ENCODE measurements around the gene FAM9C. TPM values are rescaled to one million over a fixed set of nuclear protein-coding genes. Genes with fewer than 3 reads are reported as not detected.
A peak's percentile ranks its signal among the peaks of the same experiment; 100 is the strongest.

FAM9C gene
- total RNA-seq, 1 donor from 2014 or later: 0.16 TPM

- Mint-ChIP-seq H3K27me3 (ENCODE audit: low read depth, unreplicated experiment) (no peaks in the 10 kb centered on the region), H3K9me3 (ENCODE audit: unreplicated experiment) (no peaks in the 10 kb centered on the region), H3K27ac (ENCODE audit: unreplicated experiment) (peak overlapping the region; percentile 53), H3K4me3 (ENCODE audit: unreplicated experiment) (no peak overlapping the region), H3K36me3 (ENCODE audit: low read depth, unreplicated experiment) (no peaks in the 10 kb centered on the region), H3K4me1 (ENCODE audit: low read depth, unreplicated experiment) (peaks cover 25% of the 10 kb centered on the region)
- Histone ChIP-seq H2AFZ (ENCODE audit: low read depth, low read length) (no peak overlapping the region), H3K9ac (ENCODE audit: low read length) (no peak overlapping the region), H3K9me3 (ENCODE audit: insufficient read depth, low read depth, low read length) (no peaks in the 10 kb centered on the region), H3K79me2 (ENCODE audit: insufficient read depth, low read length) (no peaks in the 10 kb centered on the region), H4K20me1 (ENCODE audit: insufficient read depth, low read length) (no peaks in the 10 kb centered on the region), H3K4me3 (ENCODE audit: insufficient read depth, low read depth, low read length) (no peak overlapping the region), H3K27me3 (ENCODE audit: insufficient read depth, low read length) (no peaks in the 10 kb centered on the region), H3K36me3 (ENCODE audit: insufficient read depth, low read length) (no peaks in the 10 kb centered on the region), H3K4me1 (ENCODE audit: insufficient read depth, low read length) (peaks cover 19% of the 10 kb centered on the region), H3K4me2 (ENCODE audit: low read length) (no peak overlapping the region), H3K27ac (ENCODE audit: low read depth, low read length) (no peak overlapping the region)
- no peak for DNase-seq (ENCODE audit: low read depth)
- TF ChIP-seq CTCF (IDR thresholded peaks at IDR 0.05; ENCODE audit: insufficient read depth, low read depth, low read length): no peak
- no peak for TF ChIP-seq EZH2 (IDR thresholded peaks at IDR 0.05; ENCODE audit: insufficient read depth, low read length)
- no peak for FAIRE-seq
These were observed 56.4 kb downstream of the FAM9C start for GRCh38 chrX:12987900-12988594.

- no peaks in the 10 kb centered on the region for H3K27me3 Mint-ChIP-seq (ENCODE audit: low read depth, unreplicated experiment)
- H3K4me3 Mint-ChIP-seq (ENCODE audit: unreplicated experiment): no peak overlapping the region
- no peaks in the 10 kb centered on the region for H3K36me3 ChIP-seq (ENCODE audit: insufficient read depth, low read length)
- no peak overlapping the region for H3K4me2 ChIP-seq (ENCODE audit: low read length)
- H3K9me3 Mint-ChIP-seq (ENCODE audit: unreplicated experiment): no peaks in the 10 kb centered on the region
- DNase-seq (ENCODE audit: low read depth): no peak
- H3K4me3 ChIP-seq (ENCODE audit: insufficient read depth, low read depth, low read length): no peak overlapping the region
- no peaks in the 10 kb centered on the region for H3K36me3 Mint-ChIP-seq (ENCODE audit: low read depth, unreplicated experiment)
- no peak overlapping the region for H2AFZ ChIP-seq (ENCODE audit: low read depth, low read length)
- H3K27me3 ChIP-seq (ENCODE audit: insufficient read depth, low read length): no peaks in the 10 kb centered on the region
- H3K27ac ChIP-seq (ENCODE audit: low read depth, low read length): no peak overlapping the region
- H3K4me1 ChIP-seq (ENCODE audit: insufficient read depth, low read length): peaks cover 19% of the 10 kb centered on the region
- H3K9me3 ChIP-seq (ENCODE audit: insufficient read depth, low read depth, low read length): no peaks in the 10 kb centered on the region
- FAIRE-seq: no peak
- TF ChIP-seq EZH2 (IDR thresholded peaks at IDR 0.05; ENCODE audit: insufficient read depth, low read length): no peak
- no peak for TF ChIP-seq CTCF (IDR thresholded peaks at IDR 0.05; ENCODE audit: insufficient read depth, low read depth, low read length)
- H3K9ac ChIP-seq (ENCODE audit: low read length): no peak overlapping the region
- H4K20me1 ChIP-seq (ENCODE audit: insufficient read depth, low read length): no peaks in the 10 kb centered on the region
- peaks cover 25% of the 10 kb centered on the region for H3K4me1 Mint-ChIP-seq (ENCODE audit: low read depth, unreplicated experiment)
- H3K79me2 ChIP-seq (ENCODE audit: insufficient read depth, low read length): no peaks in the 10 kb centered on the region
- H3K27ac Mint-ChIP-seq (ENCODE audit: unreplicated experiment): no peak overlapping the region
These were observed 57.1 kb downstream of the FAM9C start for GRCh38 chrX:12987340-12987739.

GRCh38 chrX:12986886-12987285 lies 57.5 kb downstream of the FAM9C start:
- Histone ChIP-seq H3K4me2 (ENCODE audit: low read length) (no peak overlapping the region), H4K20me1 (ENCODE audit: insufficient read depth, low read length) (no peaks in the 10 kb centered on the region), H2AFZ (ENCODE audit: low read depth, low read length) (no peak overlapping the region), H3K27ac (ENCODE audit: low read depth, low read length) (no peak overlapping the region), H3K9ac (ENCODE audit: low read length) (no peak overlapping the region), H3K36me3 (ENCODE audit: insufficient read depth, low read length) (no peaks in the 10 kb centered on the region), H3K79me2 (ENCODE audit: insufficient read depth, low read length) (no peaks in the 10 kb centered on the region), H3K27me3 (ENCODE audit: insufficient read depth, low read length) (no peaks in the 10 kb centered on the region), H3K9me3 (ENCODE audit: insufficient read depth, low read depth, low read length) (no peaks in the 10 kb centered on the region), H3K4me1 (ENCODE audit: insufficient read depth, low read length) (peaks cover 19% of the 10 kb centered on the region), H3K4me3 (ENCODE audit: insufficient read depth, low read depth, low read length) (no peak overlapping the region)
- peak overlapping the region; percentile 67 for H3K27ac Mint-ChIP-seq (ENCODE audit: unreplicated experiment)
- no peaks in the 10 kb centered on the region for H3K36me3 Mint-ChIP-seq (ENCODE audit: low read depth, unreplicated experiment)
- TF ChIP-seq CTCF (IDR thresholded peaks at IDR 0.05; ENCODE audit: insufficient read depth, low read depth, low read length) (no peak), EZH2 (IDR thresholded peaks at IDR 0.05; ENCODE audit: insufficient read depth, low read length) (no peak)
- DNase-seq (ENCODE audit: low read depth) (peak; percentile 55), FAIRE-seq (peak; percentile 29)
- H3K27me3 Mint-ChIP-seq (ENCODE audit: low read depth, unreplicated experiment): no peaks in the 10 kb centered on the region
- H3K9me3 Mint-ChIP-seq (ENCODE audit: unreplicated experiment): no peaks in the 10 kb centered on the region
- H3K4me3 Mint-ChIP-seq (ENCODE audit: unreplicated experiment): no peak overlapping the region
- peaks cover 25% of the 10 kb centered on the region for H3K4me1 Mint-ChIP-seq (ENCODE audit: low read depth, unreplicated experiment)

Data from astrocyte (in vitro differentiated cells and primary cell).